OCI-LY1 (cell line): ENCODE results near the gene MAN1B1.

ENCODE experiments used
- EZH2 ChIP-seq: fragments of 200-600 bp; sonication (generic), shearing (Covaris generic); IDR thresholded peaks from 2 replicates; pipeline ENCODE4 v1.8.0; 2017; ENCODE audit warnings: borderline replicate concordance, mixed run types, mild to moderate bottlenecking, antibody characterized with exemption, low read length, moderate library complexity, mixed read lengths
- TF ChIP-seq, protein P1 (sequence below): fragments of 200-600 bp; sonication (generic), shearing (Covaris generic); IDR thresholded peaks from 2 replicates; pipeline ENCODE4 v1.5.1; 2017; ENCODE audit warnings: mild to moderate bottlenecking, antibody characterized with exemption, low read length, moderate library complexity, mixed read lengths

DNA sequence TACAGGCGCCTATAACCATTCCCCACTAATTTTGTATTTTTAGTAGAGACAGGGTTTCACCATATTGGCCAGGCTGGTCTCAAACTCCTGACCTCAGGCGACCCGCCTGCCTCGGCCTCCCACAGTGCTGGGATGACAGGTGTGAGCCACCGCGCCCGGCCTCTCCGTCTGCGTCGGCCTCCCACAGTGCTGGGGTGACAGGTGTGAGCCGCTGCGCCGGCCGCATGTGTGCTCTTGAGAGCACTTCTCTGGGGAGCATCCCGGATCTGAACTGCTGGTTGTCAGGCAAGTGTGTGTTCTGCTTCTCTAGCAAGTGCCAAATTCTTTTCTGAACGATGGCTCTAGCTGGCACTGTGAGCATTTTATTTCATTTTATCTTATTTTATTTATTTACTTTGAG is 29.2 kb upstream of the MAN1B1 start:
- TF ChIP-seq, protein P1, sequence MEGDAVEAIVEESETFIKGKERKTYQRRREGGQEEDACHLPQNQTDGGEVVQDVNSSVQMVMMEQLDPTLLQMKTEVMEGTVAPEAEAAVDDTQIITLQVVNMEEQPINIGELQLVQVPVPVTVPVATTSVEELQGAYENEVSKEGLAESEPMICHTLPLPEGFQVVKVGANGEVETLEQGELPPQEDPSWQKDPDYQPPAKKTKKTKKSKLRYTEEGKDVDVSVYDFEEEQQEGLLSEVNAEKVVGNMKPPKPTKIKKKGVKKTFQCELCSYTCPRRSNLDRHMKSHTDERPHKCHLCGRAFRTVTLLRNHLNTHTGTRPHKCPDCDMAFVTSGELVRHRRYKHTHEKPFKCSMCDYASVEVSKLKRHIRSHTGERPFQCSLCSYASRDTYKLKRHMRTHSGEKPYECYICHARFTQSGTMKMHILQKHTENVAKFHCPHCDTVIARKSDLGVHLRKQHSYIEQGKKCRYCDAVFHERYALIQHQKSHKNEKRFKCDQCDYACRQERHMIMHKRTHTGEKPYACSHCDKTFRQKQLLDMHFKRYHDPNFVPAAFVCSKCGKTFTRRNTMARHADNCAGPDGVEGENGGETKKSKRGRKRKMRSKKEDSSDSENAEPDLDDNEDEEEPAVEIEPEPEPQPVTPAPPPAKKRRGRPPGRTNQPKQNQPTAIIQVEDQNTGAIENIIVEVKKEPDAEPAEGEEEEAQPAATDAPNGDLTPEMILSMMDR, result no peak
- no peak for TF ChIP-seq EZH2
